Spinal cord (tissue), 10 donors: Measurements from ENCODE around the gene CHAC1. TPM values are rescaled to one million over a fixed set of nuclear protein-coding genes. Genes with fewer than 3 reads are reported as not detected.
A peak's percentile ranks its signal among the peaks of the same experiment; 100 is the strongest.

Source experiments
- DNase-seq, 6 donors: peaks; one replicate each; pipeline versions ENCODE4 v3.0.0 to v3.0.0-alpha.2; 2013 to 2015; ENCODE audit warnings: low spot score in 6 of 6, low read depth in 4 of 6
- H3K27ac ChIP-seq: one replicate; pipeline ENCODE4 v1.5.1; 2013; ENCODE audit warnings: low read depth, low read length, control low read depth
- H3K27me3 ChIP-seq: one replicate; pipeline ENCODE4 v1.6.1; 2013; ENCODE audit warnings: low read length; ENCODE audit not compliant: control insufficient read depth, insufficient read depth
- H3K36me3 ChIP-seq: one replicate; pipeline ENCODE4 v1.6.1; 2013; ENCODE audit warnings: low read length; ENCODE audit not compliant: control insufficient read depth, insufficient read depth
- H3K4me1 ChIP-seq: one replicate; pipeline ENCODE4 v1.6.1; 2013; ENCODE audit warnings: low read length; ENCODE audit not compliant: control insufficient read depth, insufficient read depth
- H3K4me3 ChIP-seq: one replicate; pipeline ENCODE4 v1.5.1; 2013; ENCODE audit warnings: low read depth, low read length, control low read depth
- H3K9me3 ChIP-seq: one replicate; pipeline ENCODE4 v1.6.1; 2013; ENCODE audit warnings: low read length; ENCODE audit not compliant: control insufficient read depth, insufficient read depth
- WGBS: methylation state at CpG from one replicate; pipeline ENCODE4 v1.1.5; 2013; ENCODE audit warnings: missing lambda C conversion rate; ENCODE audit not compliant: insufficient coverage; 5-methylcytosine and 5-hydroxymethylcytosine counted together
- polyA plus RNA-seq, 2 donors: library from polyadenylated mRNA; unstranded; fragments of 120-200 nt; gene quantifications; one replicate each; pipeline ENCODE4 v1.2.1, GENCODE V29; 2013; ENCODE audit not compliant: insufficient read length in 2 of 2
- total RNA-seq, 2 donors: library from RNA; depleted of rRNA in 1 of 2; stranded (reverse); fragments of 120-200 nt in 1 of 2; fragments of >200 nt in 1 of 2; gene quantifications; one replicate each; pipeline versions ENCODE4 v1.2.3 to v1.2.4, GENCODE V29; 2013 to 2014
- donor health status: healthy.

The CHAC1 gene
- total and polyA plus RNA-seq, 4 donors: 3.6 to 17.7 (median 10.8) TPM

DNA sequence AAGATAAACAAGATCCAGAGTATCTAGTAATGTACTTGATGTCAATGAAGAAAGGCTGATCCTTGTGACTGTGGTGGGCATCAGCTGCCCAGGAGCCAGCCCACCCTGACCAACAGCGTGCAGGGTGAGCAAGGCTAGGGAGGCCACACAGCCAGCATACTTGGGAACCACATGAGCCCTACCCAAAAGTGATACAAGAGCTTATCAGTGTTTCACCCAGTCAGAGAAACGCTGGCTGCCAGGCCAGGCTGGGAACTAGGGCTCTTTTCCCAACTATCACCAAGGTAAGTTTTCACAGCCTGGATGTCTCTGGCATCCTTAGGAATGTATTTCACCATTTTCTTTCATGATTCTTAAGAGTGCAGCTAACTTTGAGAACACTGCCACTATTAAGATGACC, 24.9 kb downstream of the CHAC1 start:
- peaks cover 57% of the 10 kb centered on the region for H3K36me3 ChIP-seq
- no peak overlapping the region for H3K27ac ChIP-seq

DNA sequence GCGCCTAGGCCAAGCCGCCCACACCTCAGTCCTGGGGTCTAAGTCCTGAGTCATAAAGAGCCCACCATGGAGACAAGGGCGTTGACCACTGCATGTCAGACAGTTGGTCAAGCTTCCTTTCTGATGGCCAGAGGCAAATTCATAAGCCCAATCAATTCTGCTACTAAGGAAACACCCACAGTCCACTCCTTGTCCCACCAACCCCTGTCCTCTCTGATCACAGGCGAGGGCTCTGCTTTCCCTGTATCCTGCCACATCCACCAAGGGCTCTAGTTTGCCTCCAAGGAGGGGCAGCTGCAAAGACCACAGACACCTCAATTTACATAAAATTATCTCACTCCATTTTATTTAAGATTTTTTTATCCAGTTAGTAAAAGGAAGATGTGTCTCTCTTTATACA, 25.3 kb downstream of the CHAC1 start:
- no peaks in the 10 kb centered on the region for H3K27me3 ChIP-seq
- 95% methylated on average over 4 of the region's 4 CpGs for WGBS
- H3K4me3 ChIP-seq: no peak overlapping the region
- no peaks in the 10 kb centered on the region for H3K4me1 ChIP-seq
- peaks cover 61% of the 10 kb centered on the region for H3K36me3 ChIP-seq
- H3K27ac ChIP-seq: no peak overlapping the region
- no peaks in the 10 kb centered on the region for H3K9me3 ChIP-seq
- DNase-seq: no peak

More for the DNA sequence above, 24.9 kb downstream of the CHAC1 start:
- H3K4me1 ChIP-seq: no peaks in the 10 kb centered on the region
- 94% methylated on average over 2 of the region's 2 CpGs for WGBS
- DNase-seq: no peak
- H3K4me3 ChIP-seq: no peak overlapping the region
- no peaks in the 10 kb centered on the region for H3K27me3 ChIP-seq
- no peaks in the 10 kb centered on the region for H3K9me3 ChIP-seq

DNA sequence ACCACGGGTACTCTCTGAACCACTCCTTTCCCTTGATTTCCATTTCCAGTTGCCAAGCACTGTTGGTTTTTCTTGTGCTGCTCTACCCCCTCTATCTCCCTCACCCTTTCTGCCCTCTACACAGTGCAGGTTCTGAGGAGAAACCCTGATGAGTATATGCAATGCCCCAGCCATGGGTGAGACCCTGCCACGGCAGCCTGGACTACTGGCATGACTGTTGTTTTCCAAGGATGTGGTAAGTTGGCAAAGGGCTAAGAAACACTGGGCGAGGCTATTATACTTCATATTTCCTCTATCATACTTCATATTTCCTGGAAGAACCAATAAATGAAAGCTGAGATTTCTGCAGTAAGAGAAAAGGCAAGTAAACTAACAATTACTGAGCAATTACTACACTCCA, 27.9 kb downstream of the CHAC1 start:
- no peaks in the 10 kb centered on the region for H3K4me1 ChIP-seq
- peaks cover 83% of the 10 kb centered on the region for H3K36me3 ChIP-seq
- no peak overlapping the region for H3K4me3 ChIP-seq
- no peak for DNase-seq
- no peaks in the 10 kb centered on the region for H3K27me3 ChIP-seq
- no CpG with 5 or more reads among the region's 3 CpGs for WGBS
- H3K27ac ChIP-seq: no peak overlapping the region
- H3K9me3 ChIP-seq: no peaks in the 10 kb centered on the region

DNA sequence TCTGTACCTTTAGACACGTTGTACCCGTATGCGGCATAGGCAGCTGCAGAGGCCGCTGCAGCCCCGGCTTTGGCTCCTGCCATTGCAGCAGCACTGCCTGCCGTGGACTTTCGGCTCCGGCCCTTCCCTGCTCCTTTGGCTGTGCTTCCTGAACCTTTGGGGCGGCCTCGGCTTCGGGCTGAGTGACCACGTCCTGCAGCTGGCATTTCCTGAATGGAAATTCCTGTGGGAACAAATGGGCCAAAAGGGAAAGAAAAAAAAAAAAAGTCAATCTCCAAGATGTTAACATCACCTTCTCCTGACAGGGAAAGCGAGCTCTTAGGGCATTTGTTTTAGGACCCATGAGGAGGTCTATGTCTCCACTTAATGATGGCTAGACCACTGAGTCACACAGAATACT, 29.6 kb downstream of the CHAC1 start:
- H3K4me3 ChIP-seq: no peak overlapping the region
- no peaks in the 10 kb centered on the region for H3K27me3 ChIP-seq
- no peaks in the 10 kb centered on the region for H3K9me3 ChIP-seq
- 91% methylated on average over 13 of the region's 13 CpGs for WGBS
- no peak for DNase-seq
- no peaks in the 10 kb centered on the region for H3K4me1 ChIP-seq
- peaks cover 83% of the 10 kb centered on the region for H3K36me3 ChIP-seq
- H3K27ac ChIP-seq: no peak overlapping the region

DNA sequence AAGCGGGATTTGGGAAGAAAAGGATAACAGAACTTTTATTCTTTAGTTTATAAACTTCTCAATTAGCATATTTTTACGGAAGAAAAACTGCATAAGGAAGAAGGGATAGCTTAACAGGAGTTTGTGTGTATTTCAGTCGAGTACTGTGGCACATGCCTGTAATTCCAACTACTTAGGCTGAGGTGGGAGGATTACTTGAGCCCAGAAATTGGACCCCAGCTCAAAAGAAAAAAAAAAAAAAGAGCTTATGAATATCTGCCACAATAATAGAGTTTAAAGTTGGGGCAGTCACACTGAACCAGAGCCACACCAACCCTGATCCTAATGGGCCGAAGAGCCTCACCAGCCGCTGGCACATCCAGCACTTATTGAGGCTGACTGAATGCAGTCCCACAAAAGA, 31.1 kb downstream of the CHAC1 start:
- no peak for DNase-seq
- no peaks in the 10 kb centered on the region for H3K27me3 ChIP-seq
- 100% methylated on average over 2 of the region's 5 CpGs for WGBS
- H3K4me3 ChIP-seq: no peak overlapping the region
- no peak overlapping the region for H3K27ac ChIP-seq
- no peaks in the 10 kb centered on the region for H3K9me3 ChIP-seq
- H3K4me1 ChIP-seq: no peaks in the 10 kb centered on the region
- H3K36me3 ChIP-seq: peaks cover 75% of the 10 kb centered on the region

DNA sequence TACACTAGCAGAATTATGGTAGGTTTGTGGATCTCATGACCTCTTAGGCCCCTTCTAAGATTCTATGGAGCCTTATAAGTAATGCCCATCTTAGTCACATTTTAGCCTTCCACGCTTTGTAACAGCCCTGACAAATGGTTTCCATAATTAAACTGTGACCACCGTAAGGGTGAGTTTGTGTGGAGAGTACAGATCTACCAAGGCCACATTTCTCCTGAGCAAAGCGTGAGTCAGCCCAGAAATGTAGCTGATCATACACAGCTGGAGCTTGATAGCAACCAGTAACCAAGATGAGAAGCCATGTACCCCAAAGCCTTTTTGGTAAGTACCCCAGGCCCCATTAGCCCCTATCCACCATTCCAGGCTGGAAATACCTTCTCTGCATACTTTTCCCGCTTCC, 31.7 kb downstream of the CHAC1 start:
- no peaks in the 10 kb centered on the region for H3K4me1 ChIP-seq
- 100% methylated on average over 1 of the region's 4 CpGs for WGBS
- H3K27ac ChIP-seq: no peak overlapping the region
- no peak for DNase-seq
- no peak overlapping the region for H3K4me3 ChIP-seq
- peaks cover 69% of the 10 kb centered on the region for H3K36me3 ChIP-seq
- H3K27me3 ChIP-seq: no peaks in the 10 kb centered on the region
- H3K9me3 ChIP-seq: no peaks in the 10 kb centered on the region

DNA sequence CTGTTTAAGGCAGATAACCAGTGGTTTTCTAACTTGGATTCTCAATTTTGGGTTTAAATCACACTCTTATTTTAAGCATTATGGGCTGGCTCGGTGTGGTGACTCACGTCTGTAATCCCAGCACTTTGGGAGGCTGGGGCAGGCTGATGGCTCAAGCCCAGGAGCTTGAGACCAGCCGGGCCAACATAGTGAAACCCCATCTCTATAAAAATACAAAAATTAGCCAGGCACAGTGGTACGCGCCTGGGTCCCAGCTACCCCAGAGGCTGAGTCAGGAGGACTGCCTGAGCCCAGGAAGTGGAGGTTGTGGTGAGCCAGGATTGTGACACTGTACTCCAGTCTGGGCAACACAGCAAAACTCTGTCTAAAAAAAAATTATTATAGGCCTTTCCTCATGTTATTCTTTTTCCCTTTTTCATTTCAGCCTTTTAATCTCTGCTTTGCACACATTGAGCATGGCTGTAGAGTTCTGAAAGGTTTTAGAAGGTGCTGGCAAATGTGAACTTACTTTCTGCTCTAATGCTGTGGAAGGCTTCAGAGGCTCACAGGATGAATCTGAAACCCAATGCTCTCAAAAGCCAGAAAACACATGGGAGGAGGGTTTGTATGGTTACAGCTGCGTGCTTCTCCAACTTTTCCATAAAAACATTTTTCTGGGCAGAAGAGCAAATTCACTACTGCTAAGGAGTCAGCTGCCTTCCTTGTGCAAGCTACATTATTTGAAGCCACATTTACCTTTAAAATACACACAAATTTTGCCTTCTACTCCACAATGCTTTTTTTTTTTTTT, 32.5 kb downstream of the CHAC1 start:
- Histone ChIP-seq H3K27ac (no peak overlapping the region), H3K27me3 (no peaks in the 10 kb centered on the region), H3K36me3 (peaks cover 63% of the 10 kb centered on the region), H3K4me3 (no peak overlapping the region), H3K4me1 (no peaks in the 10 kb centered on the region), H3K9me3 (no peaks in the 10 kb centered on the region)
- peak in 1 of 6 donors; percentile 52 for DNase-seq
- WGBS: 100% methylated on average over 3 of the region's 6 CpGs

DNA sequence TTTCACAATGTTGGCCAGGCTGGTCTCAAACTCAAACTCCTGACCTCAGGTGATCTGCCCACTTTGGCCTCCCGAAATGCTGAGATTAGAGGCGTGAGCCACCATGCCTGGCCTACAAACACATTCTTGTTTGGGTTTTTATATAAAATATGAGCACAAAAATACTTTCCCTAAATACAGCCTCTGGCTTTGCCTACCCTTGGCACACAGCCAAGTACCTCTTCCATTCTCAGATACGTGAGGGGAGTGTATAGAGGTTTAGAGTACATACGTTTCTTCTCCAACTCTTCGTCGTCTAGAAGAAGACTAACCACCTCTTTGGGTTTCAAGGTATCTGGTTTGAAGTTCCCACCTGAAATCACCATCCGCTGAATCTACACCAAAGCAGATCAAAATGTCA, 33.5 kb downstream of the CHAC1 start:
- no peaks in the 10 kb centered on the region for H3K27me3 ChIP-seq
- H3K9me3 ChIP-seq: no peaks in the 10 kb centered on the region
- H3K36me3 ChIP-seq: peaks cover 59% of the 10 kb centered on the region
- no peaks in the 10 kb centered on the region for H3K4me1 ChIP-seq
- 94% methylated on average over 3 of the region's 7 CpGs for WGBS
- H3K4me3 ChIP-seq: no peak overlapping the region
- DNase-seq: no peak
- no peak overlapping the region for H3K27ac ChIP-seq

DNA sequence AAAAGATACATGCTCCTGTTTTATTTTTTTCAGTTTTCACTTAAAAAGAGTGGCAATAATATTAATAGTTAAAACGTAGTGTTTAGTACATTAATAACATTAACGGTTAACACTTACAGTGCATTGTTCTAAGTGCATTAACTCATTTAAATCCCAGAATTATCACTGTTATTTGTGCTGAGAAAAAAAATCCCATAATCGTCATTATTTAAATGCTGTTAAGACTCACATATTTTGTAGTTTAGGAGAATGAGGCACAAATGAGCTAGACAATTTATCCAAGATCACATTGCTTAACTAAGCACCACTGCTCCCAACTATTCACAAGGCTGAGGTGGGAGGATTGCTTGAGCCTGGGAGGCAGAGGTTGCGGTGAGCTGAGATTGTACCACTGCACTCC, 34.9 kb downstream of the CHAC1 start:
- H3K9me3 ChIP-seq: no peaks in the 10 kb centered on the region
- no peaks in the 10 kb centered on the region for H3K4me1 ChIP-seq
- no peak for DNase-seq
- H3K27ac ChIP-seq: no peak overlapping the region
- no peaks in the 10 kb centered on the region for H3K27me3 ChIP-seq
- peaks cover 50% of the 10 kb centered on the region for H3K36me3 ChIP-seq
- H3K4me3 ChIP-seq: no peak overlapping the region
- 100% methylated on average over 1 of the region's 4 CpGs for WGBS

DNA sequence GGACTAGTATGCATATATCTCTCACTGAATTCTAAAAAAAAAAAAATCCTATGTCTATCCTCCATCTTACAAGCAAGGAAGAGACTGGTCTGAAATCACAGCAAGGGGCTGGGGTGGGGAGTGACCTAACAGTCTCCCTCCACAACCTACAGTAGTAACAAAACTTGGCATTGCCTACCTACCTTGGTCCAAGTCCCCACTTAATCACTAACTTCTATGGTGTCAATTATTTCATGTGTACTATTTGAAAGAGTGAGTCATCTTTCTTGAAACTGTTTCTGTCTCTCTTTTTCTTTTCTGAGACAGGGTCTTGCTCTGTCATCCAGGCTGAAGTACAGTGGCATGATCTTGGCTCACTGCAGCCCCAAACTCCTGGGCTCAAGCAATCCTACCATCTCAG, 36.8 kb downstream of the CHAC1 start:
- Histone ChIP-seq H3K4me1 (no peaks in the 10 kb centered on the region), H3K27me3 (no peaks in the 10 kb centered on the region), H3K36me3 (peaks cover 46% of the 10 kb centered on the region), H3K4me3 (no peak overlapping the region), H3K27ac (no peak overlapping the region), H3K9me3 (no peaks in the 10 kb centered on the region)
- no peak for DNase-seq
